ENCODE data around the gene CEBPG. TPM values are rescaled to one million over a fixed set of nuclear protein-coding genes. Genes with fewer than 3 reads are reported as not detected.

CEBPG gene
- total RNA-seq, 1 experiment from 2014 or later = 17.3 TPM

GRCh38 chr19:33350538-33351309, 22.8 kb upstream of the CEBPG start:
- peak; percentile 77 for DNase-seq (ENCODE audit: low read depth)

- DNase-seq (ENCODE audit: low read depth) = no peak
Measured at GRCh38 chr19:33355535-33355934, 18.0 kb upstream of the CEBPG start.

- DNase-seq (ENCODE audit: low read depth) = no peak
Measured at GRCh38 chr19:33357556-33357955, 16.0 kb upstream of the CEBPG start.

DNA sequence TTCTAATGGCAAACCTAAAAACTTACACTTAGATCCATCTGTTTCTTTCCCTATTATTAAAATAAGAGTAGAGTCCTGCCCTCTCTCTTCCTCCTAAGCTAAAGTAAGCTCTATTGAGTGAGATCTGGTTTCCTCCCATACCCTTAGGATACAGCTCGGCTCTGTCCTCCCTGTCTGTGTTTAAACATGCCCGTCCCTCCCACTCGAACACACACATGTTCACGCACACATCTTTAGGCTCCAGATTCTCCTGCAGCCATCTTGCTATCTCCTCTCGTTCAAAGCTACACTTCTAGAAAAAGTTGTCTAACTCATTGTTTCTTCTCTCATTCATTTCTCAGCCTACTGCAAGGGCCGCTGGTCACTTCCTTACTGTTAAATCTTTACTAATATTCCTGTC, 15.1 kb upstream of the CEBPG start:
- no peak for DNase-seq (ENCODE audit: low read depth)

GRCh38 chr19:33359581-33359980, 13.9 kb upstream of the CEBPG start:
- DNase-seq (ENCODE audit: low read depth) = no peak

DNA sequence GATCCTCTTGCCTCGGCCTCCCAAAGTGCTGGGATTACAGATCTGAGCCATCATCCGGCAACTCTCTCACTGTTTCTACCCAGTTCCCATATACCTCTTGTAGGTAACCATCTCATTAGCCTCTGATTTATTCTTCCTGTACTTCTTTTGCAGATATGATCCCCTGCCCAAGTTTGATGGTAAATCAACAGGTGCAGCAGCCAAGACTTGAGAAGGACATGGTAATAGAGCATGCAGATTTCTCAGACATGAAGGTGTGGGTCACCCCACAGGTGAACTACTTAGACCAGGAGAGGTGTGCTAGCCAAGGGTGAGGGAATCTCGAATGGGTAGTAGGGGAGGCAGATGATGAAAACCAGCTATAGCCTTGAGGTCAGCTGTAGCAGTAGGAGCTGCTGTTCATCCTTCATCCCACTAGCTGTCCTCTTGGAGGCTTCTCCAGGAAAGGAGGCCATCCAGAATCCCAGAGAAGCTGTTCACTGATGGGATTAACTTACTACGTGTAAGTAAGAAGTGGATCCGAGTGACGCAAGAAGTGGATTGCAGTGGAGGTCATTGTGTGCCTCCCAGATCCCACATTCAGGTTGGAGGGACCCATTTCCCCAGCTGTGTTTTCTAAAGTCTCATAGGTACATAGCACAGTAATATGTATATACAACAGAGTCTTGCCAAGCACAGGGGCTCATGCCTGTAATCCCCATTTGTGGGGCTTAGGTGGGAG, 10.8 kb upstream of the CEBPG start:
- DNase-seq (ENCODE audit: low read depth) = no peak

- no peak for DNase-seq (ENCODE audit: low read depth)
Measured at GRCh38 chr19:33363476-33363875, 10.0 kb upstream of the CEBPG start.

DNA sequence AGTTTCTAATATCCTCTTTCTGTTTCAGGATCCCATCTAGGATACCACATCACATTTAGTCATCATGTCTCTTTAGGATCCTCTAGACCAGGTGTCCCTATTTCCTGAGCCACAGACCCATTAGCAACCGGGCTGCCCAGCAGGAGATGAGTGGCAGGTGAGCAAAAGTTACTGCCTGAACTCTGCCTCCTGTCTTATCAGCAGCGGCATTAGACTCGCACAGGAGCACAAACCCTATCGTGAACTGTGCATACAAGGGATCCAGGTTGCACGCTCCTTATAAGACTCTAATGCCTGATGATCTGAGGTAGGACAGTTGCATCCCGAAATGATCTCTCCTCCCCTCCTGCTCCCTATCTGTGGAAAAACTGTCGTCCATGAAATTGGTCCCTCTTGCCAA, 7.8 kb upstream of the CEBPG start:
- no peak for DNase-seq (ENCODE audit: low read depth)

GRCh38 chr19:33366127-33366526, 7.4 kb upstream of the CEBPG start:
- no peak for DNase-seq (ENCODE audit: low read depth)

DNA sequence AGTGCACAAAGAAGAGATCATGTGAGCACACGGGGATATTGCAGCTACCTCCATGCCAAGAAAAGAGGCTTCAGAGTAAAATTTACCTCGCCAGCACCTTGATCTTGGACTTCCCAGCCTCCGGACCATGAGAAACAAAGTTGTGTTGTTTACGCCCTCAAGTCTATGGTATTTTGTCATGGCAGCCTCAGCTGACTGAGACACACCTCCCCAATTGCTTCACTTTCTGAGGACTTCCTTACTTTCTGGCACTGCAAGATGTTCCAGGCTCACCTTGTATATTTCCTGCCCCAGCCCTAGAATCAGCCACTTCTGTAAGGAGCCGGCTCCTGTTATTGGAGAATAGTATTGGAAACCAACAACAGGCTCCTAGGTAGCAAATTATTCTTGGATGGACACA, 6.6 kb upstream of the CEBPG start:
- DNase-seq (ENCODE audit: low read depth) = no peak

DNA sequence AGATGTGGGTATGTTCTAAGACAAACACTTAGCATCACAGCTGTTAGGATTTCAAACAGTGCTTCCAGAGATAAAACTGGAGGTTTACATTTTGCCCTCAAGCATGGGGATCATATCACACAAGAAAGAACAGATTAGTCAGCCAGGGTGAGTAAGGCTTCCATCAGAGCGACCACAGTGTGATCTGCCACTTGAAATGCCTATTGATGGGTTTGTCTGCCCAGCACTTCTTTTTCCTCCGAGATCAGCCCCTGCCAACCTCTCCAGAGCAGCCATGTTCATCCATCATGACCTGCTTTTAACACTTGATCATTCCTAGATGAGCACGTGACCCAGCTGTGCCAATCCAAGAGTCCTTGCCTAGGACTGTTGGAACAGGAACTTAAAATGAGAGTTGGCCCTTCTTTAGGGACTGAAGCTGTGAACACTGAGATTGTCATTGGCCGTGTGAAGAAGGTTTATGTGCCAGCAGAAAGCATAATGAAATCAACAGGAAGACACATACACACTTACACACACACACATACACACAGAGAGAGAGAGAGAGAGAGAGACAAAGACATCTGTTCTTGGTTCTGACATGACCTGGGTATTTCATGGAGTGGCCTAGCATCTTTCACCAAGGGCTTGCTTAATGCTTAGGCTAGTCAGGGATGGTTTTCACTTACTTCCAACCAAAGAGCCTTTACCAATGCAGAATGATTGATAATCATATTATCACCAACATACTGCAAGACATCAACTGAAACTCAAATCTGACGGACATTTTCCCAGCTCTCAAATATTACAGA, 5.2 kb upstream of the CEBPG start:
- DNase-seq (ENCODE audit: low read depth) = peak; percentile 93

DNA sequence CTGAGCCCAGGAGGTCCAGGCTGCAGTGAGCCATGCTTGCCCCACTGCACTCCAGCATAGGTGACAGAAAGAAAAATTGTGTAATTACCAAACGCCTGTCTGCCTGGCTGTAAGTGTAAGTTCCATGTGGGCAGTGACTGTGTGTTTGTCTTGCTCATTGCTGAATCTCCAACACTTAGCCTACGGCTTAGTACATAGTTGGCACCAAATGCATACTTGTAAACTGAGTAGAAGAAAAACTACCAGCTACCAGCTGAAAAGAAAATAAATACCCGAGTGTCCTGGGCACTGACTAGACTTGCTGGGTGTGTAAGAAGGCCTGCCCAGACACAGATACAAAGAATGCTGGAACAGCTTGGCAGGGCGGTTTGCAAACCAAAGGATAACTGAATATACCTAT, 2.7 kb upstream of the CEBPG start:
- DNase-seq (ENCODE audit: low read depth) = no peak

DNA sequence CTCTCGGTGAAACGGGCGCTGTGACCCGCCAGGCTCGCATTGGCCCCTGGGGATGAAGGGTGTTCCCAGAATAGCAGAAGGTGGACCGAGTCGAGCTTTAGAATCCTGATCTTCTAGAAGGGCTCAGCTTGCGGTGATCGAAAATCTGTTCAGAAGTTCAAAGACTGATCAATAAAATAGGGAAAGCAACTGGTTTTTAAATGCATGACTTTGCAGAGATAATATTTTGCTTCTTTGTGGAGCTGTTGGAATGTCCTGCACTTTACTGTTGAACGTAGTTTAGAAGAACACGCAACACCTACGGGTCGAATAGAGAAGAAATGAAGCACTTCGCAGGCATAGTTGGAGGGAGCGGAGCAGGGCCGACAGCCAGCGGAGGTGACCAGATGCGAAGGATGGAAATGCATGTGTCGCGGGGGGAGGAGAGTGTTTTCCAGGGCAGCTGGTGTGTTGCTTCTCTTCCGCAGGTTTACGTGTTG, 766 bp downstream of the CEBPG start:
- DNase-seq (ENCODE audit: low read depth) = no peak

DNA sequence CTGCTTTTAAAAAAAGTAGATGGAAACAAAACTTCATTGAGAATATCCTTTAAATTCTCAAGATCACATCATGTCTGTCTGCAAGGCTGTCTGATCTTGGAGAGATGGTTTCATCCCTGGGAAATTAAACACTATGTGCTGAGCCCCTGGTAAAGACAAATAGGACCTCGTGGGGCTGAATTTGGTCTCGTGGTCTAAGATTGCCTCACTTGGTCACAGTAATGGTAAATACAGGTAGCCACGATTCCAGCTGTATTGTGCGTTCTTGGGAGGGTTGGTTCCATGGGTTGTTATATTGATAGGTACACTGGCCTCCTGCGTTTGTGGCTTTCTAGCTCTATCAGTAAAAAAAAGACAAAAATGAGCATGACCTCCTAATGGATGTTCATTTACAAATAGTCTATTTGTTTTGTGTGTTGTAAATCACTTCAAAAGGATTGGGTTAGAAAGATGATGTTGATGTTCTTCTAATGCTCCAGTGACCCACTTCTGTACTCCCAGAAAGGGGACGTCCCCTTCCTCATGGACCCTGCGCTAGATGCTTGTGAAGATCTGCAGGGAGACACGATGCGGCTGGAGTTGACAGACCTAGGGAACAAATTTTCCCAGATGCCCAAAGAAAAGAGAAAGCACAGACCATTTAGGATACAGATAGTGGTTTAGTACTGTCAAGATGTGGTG, 1.8 kb downstream of the CEBPG start:
- DNase-seq (ENCODE audit: low read depth) = no peak

DNA sequence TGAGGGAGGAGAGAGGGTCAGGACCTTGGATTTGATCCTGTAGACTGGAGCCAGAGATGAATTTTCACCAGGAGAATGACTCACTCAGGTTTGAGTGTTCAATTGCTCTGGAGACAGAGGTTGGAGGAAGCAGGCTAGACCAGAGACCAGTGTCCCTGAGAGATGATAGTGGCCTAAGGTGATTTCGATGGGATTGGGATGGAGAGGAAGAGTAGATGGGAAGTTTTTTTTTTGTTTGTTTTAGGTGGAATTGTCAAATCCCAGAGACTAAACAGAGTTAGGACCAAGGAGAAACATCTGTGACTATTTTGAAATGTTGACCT, 2.3 kb downstream of the CEBPG start:
- peak; percentile 19 for DNase-seq (ENCODE audit: low read depth)

GRCh38 chr19:33376423-33376822, 2.9 kb downstream of the CEBPG start:
- peak; percentile 70 for DNase-seq (ENCODE audit: low read depth)

DNA sequence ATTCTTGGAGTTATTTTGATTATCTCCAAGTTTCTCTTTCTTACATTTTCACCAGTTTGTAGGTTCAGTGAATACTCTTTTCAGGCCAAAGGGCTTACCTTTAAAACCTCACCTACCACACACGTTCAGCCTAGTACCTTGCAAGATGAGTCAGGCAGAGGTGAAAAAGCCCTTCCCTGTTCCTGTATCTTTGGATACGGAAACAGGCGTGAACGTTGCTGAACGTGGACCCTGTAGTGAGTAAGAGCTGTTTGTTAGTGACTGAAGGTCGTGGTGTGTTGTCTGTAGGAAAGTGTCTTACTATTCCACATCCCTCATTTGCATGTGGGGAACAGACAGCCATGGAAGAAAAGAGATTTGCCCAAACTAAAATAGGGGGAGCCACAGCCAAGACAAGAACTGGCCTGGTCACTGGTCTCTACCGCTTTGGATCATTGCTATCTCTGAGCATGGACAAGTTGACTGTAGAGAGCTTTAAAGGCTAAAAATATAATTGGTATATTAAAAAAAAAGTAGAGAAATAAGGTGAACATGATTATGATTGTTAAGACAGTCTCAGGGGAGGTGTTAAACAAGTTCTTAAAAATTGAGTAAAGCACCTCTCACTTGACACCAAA, 3.5 kb downstream of the CEBPG start:
- no peak for DNase-seq (ENCODE audit: low read depth)

DNA sequence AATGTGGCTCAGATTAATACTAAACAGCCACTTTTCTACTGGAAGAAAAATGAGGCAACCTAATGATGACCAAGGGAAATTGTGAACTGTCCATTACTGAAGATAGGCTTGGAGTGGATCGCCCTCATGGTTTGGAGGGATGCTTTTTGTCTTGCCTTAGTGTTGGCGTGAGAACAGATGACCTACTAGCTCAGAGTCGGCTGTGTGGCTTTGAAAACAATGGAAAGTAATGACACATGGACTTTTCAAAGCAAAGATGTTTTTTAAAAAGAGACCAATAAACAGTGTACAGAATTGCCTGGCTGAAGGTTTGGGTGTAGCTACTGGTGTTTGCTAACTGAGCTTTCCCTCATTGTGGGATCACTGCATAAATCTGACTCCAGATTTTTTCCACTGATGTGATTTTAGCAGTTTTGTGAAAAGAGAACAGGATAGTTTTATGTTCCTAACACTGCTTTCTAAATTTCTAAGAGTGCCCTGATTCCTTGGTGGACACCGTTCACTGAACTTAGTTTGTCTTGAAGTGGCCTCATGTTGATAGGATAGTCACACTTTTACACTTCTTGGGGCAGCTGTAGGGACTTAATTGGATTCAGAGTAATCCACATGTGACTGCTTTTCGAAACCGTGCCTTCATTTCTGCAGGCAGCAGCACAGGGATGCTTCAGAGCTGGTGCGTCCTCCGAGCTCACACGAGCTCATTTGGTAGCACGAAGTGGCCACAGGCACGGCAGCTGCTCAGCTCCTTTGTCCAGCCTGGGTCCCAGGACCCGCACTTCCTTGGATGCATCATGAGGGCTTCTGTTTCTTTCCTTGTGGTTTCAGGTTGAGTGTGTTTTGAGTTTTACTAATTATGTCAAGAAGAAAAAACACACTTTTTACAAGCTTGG, 4.3 kb downstream of the CEBPG start:
- DNase-seq (ENCODE audit: low read depth) = no peak

DNA sequence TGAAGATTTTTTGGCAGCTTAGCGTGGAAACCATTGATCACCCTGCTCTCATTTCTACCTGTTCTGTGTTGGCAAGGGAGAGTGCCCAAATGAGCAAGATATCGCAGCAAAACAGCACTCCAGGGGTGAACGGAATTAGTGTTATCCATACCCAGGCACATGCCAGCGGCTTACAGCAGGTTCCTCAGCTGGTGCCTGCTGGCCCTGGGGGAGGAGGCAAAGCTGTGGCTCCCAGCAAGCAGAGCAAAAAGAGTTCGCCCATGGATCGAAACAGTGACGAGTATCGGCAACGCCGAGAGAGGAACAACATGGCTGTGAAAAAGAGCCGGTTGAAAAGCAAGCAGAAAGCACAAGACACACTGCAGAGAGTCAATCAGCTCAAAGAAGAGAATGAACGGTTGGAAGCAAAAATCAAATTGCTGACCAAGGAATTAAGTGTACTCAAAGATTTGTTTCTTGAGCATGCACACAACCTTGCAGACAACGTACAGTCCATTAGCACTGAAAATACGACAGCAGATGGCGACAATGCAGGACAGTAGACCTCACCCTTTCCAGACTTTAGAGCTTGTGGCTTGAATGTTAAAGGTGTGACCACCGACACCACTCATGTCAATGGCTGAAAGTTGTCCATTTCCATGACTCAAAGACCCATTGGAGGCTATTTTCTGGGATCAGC, 5.8 kb downstream of the CEBPG start:
- DNase-seq (ENCODE audit: low read depth) = no peak

DNA sequence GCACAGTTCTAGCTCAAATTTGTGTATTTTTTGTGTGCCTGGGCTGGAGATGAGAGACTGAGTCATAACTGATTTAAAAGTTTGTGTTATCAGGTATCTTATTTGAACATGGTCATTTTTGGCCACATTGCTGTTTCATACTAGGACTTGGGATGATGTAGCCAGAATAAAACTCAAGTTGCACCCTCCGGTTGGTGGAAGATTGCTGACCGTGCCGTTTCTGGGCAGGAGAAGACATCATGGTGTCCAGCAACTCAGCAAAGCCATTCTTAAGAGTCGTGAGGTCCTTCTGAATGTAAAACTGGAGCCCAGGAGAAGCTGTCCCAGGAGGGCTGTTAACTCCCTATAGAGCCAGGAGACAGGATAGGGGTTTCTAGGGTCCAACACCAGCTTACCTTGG, 7.6 kb downstream of the CEBPG start:
- no peak for DNase-seq (ENCODE audit: low read depth)
